CD14-positive monocyte (primary cell): ENCODE measurements around the gene ZNF583. TPM values are rescaled to one million over a fixed set of nuclear protein-coding genes. Genes with fewer than 3 reads are reported as not detected.

Source experiments
- DNase-seq, 3 donors: peaks; one replicate each; pipeline ENCODE4 v3.0.0-alpha.2; 2011 to 2022
- H2AFZ ChIP-seq: 2 replicates; pipeline ENCODE4 v1.6.0; 2012; ENCODE audit warnings: mild to moderate bottlenecking, low read depth, low read length, inconsistent platforms; ENCODE audit not compliant: insufficient read depth, poor library complexity, severe bottlenecking
- H3K27ac ChIP-seq, 2 donors: 1 replicate in 1 of 2; 2 replicates in 1 of 2; pipeline ENCODE4 v1.5.1; 2012 to 2013; ENCODE audit warnings: low read length in 2 of 2, control low read depth in 1 of 2, inconsistent platforms in 1 of 2, low read depth in 1 of 2, mild to moderate bottlenecking in 1 of 2
- H3K27me3 ChIP-seq, 2 donors: one replicate each; pipeline versions ENCODE4 v1.6.0 to v1.6.1; 2011 to 2013; ENCODE audit warnings: low read length in 2 of 2; ENCODE audit not compliant: control insufficient read depth in 2 of 2, insufficient read depth in 2 of 2
- H3K36me3 ChIP-seq, 2 donors: replicated peaks in 1 of 2; 1 replicate in 1 of 2; 2 replicates in 1 of 2; pipeline versions ENCODE4 v1.5.1 to v1.6.1; 2012 to 2013; ENCODE audit warnings: low read length in 2 of 2, control low read depth in 1 of 2, inconsistent platforms in 1 of 2, mild to moderate bottlenecking in 1 of 2; ENCODE audit not compliant: insufficient read depth in 2 of 2, control insufficient read depth in 1 of 2
- H3K4me1 ChIP-seq, 2 donors: 1 replicate in 1 of 2; 2 replicates in 1 of 2; pipeline versions ENCODE4 v1.5.1 to v1.6.1; 2012 to 2013; ENCODE audit warnings: low read length in 2 of 2, control low read depth in 1 of 2, inconsistent platforms in 1 of 2, mild to moderate bottlenecking in 1 of 2, moderate library complexity in 1 of 2; ENCODE audit not compliant: insufficient read depth in 2 of 2, control insufficient read depth in 1 of 2
- H3K4me2 ChIP-seq: replicated peaks from 2 replicates; pipeline ENCODE3; 2012; ENCODE audit warnings: low read length, moderate library complexity, mild to moderate bottlenecking; ENCODE audit not compliant: poor library complexity, severe bottlenecking; ENCODE audit errors: extremely low read depth
- H3K4me3 ChIP-seq, 3 experiments: fragments of 200-600 bp in 1 of 3; sonication (generic) in 1 of 3; replicated peaks in 1 of 3; 1 replicate in 2 of 3; 2 replicates in 1 of 3; pipeline ENCODE4 v1.5.1; 2011 to 2013; ENCODE audit warnings: low read length in 3 of 3, mild to moderate bottlenecking in 3 of 3, control low read depth in 2 of 3, low read depth in 2 of 3, inconsistent platforms in 1 of 3, moderate library complexity in 1 of 3
- H3K79me2 ChIP-seq: 2 replicates; pipeline ENCODE4 v1.6.0; 2012; ENCODE audit warnings: mild to moderate bottlenecking, control low read depth, inconsistent platforms, low read length, moderate library complexity; ENCODE audit not compliant: insufficient read depth
- H3K9ac ChIP-seq: 2 replicates; pipeline ENCODE4 v1.6.0; 2017; ENCODE audit warnings: low read length, mild to moderate bottlenecking; ENCODE audit not compliant: insufficient read depth, poor library complexity, severe bottlenecking
- H3K9me3 ChIP-seq, 2 donors: replicated peaks in 1 of 2; 1 replicate in 1 of 2; 2 replicates in 1 of 2; pipeline versions ENCODE4 v1.5.1 to v1.6.1; 2012 to 2013; ENCODE audit warnings: low read length in 2 of 2, control low read depth in 1 of 2; ENCODE audit not compliant: control insufficient read depth in 1 of 2, insufficient read depth in 1 of 2
- H4K20me1 ChIP-seq: 2 replicates; pipeline ENCODE4 v1.6.0; 2012; ENCODE audit warnings: mild to moderate bottlenecking, low read length, control low read depth, moderate library complexity; ENCODE audit not compliant: insufficient read depth
- H3K27ac Mint-ChIP-seq, 7 donors: one replicate each; pipeline ENCODE4 v1.8.0; 2020; ENCODE audit warnings: mild to moderate bottlenecking in 7 of 7, mixed read lengths in 7 of 7, moderate library complexity in 6 of 7, inconsistent platforms in 2 of 7
- H3K27me3 Mint-ChIP-seq, 3 donors: one replicate each; pipeline ENCODE4 v1.8.0; 2021 to 2022; ENCODE audit warnings: low read depth in 3 of 3, mild to moderate bottlenecking in 3 of 3, mixed read lengths in 3 of 3, moderate library complexity in 3 of 3, inconsistent platforms in 1 of 3
- H3K36me3 Mint-ChIP-seq, 2 donors: one replicate each; pipeline ENCODE4 v1.8.0; 2020; ENCODE audit warnings: mixed read lengths in 2 of 2, inconsistent platforms in 1 of 2, mild to moderate bottlenecking in 1 of 2
- H3K4me1 Mint-ChIP-seq: one replicate; pipeline ENCODE4 v1.8.0; 2020; ENCODE audit warnings: mild to moderate bottlenecking, mixed read lengths
- H3K4me3 Mint-ChIP-seq, 2 donors: one replicate each; pipeline ENCODE4 v1.8.0; 2020; ENCODE audit warnings: mild to moderate bottlenecking in 2 of 2, mixed read lengths in 2 of 2, moderate library complexity in 1 of 2
- H3K9me3 Mint-ChIP-seq, 7 donors: one replicate each; pipeline ENCODE4 v1.8.0; 2020 to 2022; ENCODE audit warnings: mixed read lengths in 7 of 7, mild to moderate bottlenecking in 6 of 7, moderate library complexity in 6 of 7, inconsistent platforms in 2 of 7
- CTCF ChIP-seq: fragments of 200-600 bp; IDR thresholded peaks from one replicate; pipeline ENCODE4 v1.8.0; 2022; ENCODE audit warnings: antibody characterized with exemption, mild to moderate bottlenecking
- WGBS: methylation state at CpG from one replicate; pipeline ENCODE4 v1.1.5; 2013; ENCODE audit warnings: missing lambda C conversion rate; ENCODE audit not compliant: insufficient coverage; 5-methylcytosine and 5-hydroxymethylcytosine counted together
- intact Hi-C, 2 donors: fragments of 100-400 bp; cut with micrococcal nuclease; formaldehyde crosslinking; loops; one replicate each; pipeline versions ENCODE4 v1.15.0 to v1.15.1; 2023
- polyA plus RNA-seq, 3 donors: library from polyadenylated mRNA; depleted of rRNA in 1 of 3; unstranded in 2 of 3; stranded (reverse) in 1 of 3; fragments of 300-500 nt in 2 of 3; fragments of >200 nt in 1 of 3; fragmentation: Illumina TruSeq in 2 of 3; gene quantifications; 1 replicate in 2 of 3; 2 replicates in 1 of 3; pipeline ENCODE4 v1.2.3, GENCODE V29; 2012 to 2021

The ZNF583 gene
- polyA plus RNA-seq, 3 donors: 1.3 to 6.6 (median 4.0) TPM

GRCh38 chr19:56423985-56424353, 19.8 kb downstream of the ZNF583 start:
- H3K4me1 Mint-ChIP-seq: no peaks in the 10 kb centered on the region
- peaks cover 45 to 94% (median 89%) of the 10 kb centered on the region in 7 donors for H3K9me3 Mint-ChIP-seq
- Histone ChIP-seq H3K36me3 (peaks cover 14 to 43% of the 10 kb centered on the region in 2 donors), H4K20me1 (no peaks in the 10 kb centered on the region), H3K4me3 (peak overlapping the region in 1 of 3 experiments; percentile 50), H3K27ac (no peak overlapping the region), H3K27me3 (no peaks in the 10 kb centered on the region), H3K9ac (no peak overlapping the region), H3K4me2 (no peak overlapping the region), H3K4me1 (no peaks in the 10 kb centered on the region), H3K9me3 (peaks cover 42 to 100% of the 10 kb centered on the region in 2 donors), H2AFZ (no peak overlapping the region), H3K79me2 (no peaks in the 10 kb centered on the region)
- WGBS: no CpG with 5 or more reads among the region's 1 CpG
- H3K27ac Mint-ChIP-seq: no peak overlapping the region
- H3K4me3 Mint-ChIP-seq: no peak overlapping the region
- intact Hi-C loops: no loop called here
- TF ChIP-seq CTCF: no peak
- no peak for DNase-seq
- peaks cover 19 to 35% of the 10 kb centered on the region in 2 donors for H3K36me3 Mint-ChIP-seq
- H3K27me3 Mint-ChIP-seq: no peaks in the 10 kb centered on the region

GRCh38 chr19:56441206-56441792, 37.2 kb downstream of the ZNF583 start:
- peak overlapping the region in 1 of 3 experiments; percentile 5 for H3K4me3 ChIP-seq
- peaks cover 44 to 72% (median 64%) of the 10 kb centered on the region in 7 donors for H3K9me3 Mint-ChIP-seq
- H3K4me2 ChIP-seq: no peak overlapping the region
- H3K27me3 ChIP-seq: no peaks in the 10 kb centered on the region
- no peaks in the 10 kb centered on the region for H4K20me1 ChIP-seq
- peaks cover 0 to 2% (median 0%) of the 10 kb centered on the region in 3 donors for H3K27me3 Mint-ChIP-seq
- H3K79me2 ChIP-seq: no peaks in the 10 kb centered on the region
- DNase-seq: no peak
- WGBS: no CpG with 5 or more reads among the region's 8 CpGs
- H3K27ac Mint-ChIP-seq: no peak overlapping the region
- no peak overlapping the region for H2AFZ ChIP-seq
- H3K9me3 ChIP-seq: peaks cover 29 to 86% of the 10 kb centered on the region in 2 donors
- no peak overlapping the region for H3K27ac ChIP-seq
- no peaks in the 10 kb centered on the region for H3K36me3 ChIP-seq
- H3K4me3 Mint-ChIP-seq: no peak overlapping the region
- no peaks in the 10 kb centered on the region for H3K4me1 Mint-ChIP-seq
- intact Hi-C loops: no loop called here
- H3K9ac ChIP-seq: no peak overlapping the region
- H3K36me3 Mint-ChIP-seq: no peaks in the 10 kb centered on the region
- TF ChIP-seq CTCF: no peak
- H3K4me1 ChIP-seq: no peaks in the 10 kb centered on the region
